NCI-H1048 (cell line): ENCODE measurements around the gene PDS5B.

Experiments used
- DNase-seq: peaks from one replicate; lab custom pipeline; 2025; lab: John Stamatoyannopoulos, UW

The PDS5B gene

DNA sequence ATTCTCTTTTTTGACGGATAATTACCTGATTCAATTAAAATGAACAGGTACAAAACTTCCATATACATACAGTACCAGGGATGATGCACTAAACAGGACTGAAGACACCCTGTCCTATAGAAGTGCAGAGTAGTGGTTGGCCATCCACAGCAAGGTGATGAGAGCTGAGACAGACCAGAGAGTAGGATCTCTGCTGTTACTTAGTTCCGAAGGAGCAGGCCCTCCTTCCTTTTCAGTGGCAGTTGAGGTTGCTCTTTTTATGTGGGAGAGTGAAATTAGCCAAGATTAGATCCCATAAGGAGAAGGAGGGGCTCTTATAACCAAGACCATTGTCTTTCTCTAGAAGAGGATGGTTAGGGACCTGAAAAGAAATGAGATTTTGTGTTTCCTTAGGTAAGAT, 4.0 kb downstream of the PDS5B start:
- DNase-seq = no peak

- no peak for DNase-seq
Observed at GRCh38 chr13:32592082-32592481, 5.8 kb downstream of the PDS5B start.

DNA sequence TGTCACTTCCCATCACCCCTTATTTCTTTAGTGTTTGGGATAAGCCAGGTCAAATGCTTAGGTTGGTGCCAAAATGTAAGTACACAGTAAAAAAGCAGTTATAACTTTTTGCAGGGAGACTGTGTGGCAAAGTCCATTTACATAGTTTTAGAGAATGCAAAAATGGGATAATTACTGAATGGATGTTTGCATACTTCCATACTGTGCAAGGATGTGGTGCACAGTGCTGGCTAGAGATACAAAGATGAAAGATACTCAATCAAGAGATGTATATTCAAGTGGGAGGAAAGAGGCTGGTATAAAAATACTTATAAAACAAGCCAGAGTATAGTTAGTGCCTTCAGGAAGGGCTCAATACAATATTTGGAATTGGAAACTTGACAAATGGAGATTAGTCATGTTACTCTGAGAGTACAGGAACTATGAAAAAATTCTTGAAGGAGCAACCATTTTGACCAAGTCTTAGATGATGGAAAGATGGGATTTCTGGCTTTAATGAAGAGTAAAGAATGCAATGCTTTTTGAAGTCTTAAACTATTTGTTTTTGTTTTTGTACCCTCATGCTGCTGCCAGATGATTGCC, 8.0 kb downstream of the PDS5B start:
- no peak for DNase-seq

- DNase-seq = no peak
Observed at GRCh38 chr13:32595306-32595705, 9.1 kb downstream of the PDS5B start.

DNA sequence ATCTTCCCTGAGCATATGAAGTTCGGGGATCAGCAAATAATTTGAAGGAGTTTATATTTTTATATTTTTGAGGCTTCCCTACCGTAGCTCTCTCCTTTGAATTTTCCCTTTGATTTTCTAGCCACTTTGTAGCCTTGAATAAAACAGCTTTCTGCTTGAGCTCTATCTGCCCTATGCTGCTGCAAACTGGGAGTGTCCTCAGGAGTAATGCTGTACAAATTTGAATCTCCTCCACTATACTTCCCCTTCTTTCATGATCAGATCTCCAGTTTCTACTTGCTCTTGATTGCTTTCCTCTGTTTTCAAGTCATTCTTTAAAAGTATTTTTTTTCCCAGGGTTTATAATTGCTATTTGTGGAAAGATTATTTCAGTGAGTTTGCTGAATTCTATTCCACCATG, 14.6 kb downstream of the PDS5B start:
- DNase-seq = no peak

- DNase-seq = no peak
Observed at GRCh38 chr13:32609428-32609827, 23.2 kb downstream of the PDS5B start.

DNA sequence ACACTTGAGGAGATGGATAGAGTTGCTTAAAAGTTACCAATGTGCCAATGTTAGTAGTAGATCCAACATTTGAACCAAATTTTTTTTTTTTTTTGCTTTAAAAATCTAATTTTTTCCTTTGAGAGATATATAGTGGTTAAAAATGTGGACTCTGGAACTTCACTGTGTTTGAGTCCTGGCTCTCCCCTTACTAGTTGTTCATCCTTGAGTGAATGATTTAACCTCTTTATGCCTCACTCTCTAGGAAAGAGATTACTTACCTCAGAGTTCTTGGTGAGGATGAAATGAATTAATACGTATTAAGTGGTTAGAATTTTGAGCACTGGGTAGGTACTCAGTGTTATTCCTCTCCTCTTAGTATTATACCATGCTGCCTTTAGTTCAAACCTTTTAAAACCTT, 24.3 kb downstream of the PDS5B start:
- no peak for DNase-seq

- no peak for DNase-seq
Observed at GRCh38 chr13:32610977-32611376, 24.7 kb downstream of the PDS5B start.

DNA sequence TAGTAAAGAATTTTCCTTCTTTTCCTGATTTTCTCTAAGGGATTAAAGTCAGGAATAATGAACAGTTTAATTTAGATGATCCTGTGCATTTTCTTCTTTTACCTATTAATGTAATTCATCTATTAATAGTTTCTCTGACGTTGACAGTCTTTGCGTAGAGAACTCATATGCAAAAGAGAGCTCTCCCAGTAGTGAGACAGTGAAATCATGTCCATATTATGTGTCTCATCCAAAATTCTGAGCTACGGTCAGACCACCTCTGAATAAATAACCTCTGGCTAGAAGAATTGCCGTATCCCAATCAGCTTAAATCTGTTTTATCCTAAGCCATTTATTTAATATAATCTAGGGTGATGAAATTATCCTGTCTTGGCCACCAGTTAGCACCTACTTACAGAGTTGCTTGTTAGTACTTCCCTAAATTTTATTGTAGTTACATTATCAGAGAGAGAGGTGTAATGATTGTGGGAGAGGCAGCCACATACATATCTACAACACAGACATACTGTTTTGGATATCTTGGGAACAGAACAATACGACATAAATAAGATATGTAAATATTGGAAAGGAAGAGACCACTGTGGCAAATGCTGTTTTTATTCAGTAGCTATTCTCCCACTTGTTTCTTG, 30.7 kb downstream of the PDS5B start:
- no peak for DNase-seq

DNA sequence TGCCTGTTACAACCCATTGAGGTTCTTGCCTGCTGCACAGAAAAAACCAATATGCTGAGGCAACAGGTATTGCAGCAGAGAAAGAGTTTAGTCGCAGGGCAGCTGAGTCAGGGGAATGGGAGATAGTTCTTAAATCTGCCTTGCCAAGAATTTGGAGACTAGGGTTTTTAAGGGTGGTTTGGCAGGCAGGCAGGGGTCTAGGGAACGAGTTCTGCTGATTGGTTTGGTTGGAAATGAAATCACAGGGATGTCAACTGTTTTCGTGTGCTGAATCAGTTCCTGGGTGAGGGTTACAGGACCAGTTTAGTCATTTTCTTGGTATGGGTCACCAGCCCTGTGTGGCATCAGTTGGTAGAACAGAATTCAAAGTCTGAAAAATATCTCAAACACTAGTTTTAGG, 36.6 kb downstream of the PDS5B start:
- no peak for DNase-seq

DNA sequence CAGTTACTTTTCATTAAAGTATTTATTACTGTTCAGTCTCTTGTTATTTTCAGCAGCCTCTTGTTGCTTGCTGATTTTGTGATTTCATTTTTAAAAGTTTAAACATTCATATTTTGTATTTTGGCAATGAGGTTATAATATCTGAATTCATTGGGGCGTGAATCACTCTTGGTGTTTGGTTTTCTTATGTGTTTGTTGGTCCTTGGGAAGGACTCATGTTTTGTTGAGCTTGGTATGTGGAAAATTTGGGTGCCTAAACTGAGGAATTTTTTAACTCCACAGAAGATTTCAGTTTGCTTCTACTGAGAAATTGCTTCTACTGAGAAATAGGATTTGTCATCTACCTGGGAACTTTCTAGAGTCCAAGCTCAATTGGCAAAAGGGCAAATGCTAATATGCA, 38.2 kb downstream of the PDS5B start:
- DNase-seq = no peak

DNA sequence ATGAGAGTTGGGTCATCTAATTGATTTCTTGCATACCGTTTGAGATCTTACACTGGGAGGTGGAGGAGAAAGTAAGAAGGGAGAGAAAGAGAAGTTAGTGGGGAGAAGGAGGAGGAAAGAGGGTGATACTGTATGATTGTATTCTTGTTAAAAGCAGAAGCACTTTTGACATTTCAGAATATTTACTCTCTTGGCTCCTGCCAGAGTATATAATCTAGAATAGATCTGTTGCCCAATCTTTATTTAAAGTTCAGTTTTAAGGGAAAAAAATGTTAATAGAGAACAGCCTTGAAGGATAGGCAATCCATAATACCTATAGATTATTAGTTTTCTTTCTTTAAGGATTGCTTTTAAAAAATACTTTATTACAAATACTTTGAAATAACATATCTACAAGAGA, 41.5 kb downstream of the PDS5B start:
- DNase-seq = no peak

DNA sequence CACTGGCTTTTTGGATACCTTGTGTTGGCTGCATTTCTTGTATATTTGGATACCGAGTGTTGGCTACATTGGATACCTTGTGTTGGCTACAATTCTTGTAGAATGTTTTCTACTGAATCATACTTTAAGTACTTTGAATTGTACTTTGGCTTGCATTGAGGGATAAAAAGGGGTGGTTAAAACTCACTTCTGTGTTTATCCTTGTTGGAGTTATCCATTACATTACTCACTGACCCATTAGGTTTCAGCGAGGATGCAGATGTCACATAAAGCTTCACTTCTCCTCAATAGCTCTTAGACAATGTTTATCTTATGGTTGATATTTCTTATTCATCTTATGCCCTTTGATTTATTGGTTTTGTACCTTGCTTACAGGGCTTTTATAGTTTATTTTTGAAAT, 43.1 kb downstream of the PDS5B start:
- no peak for DNase-seq

- DNase-seq = no peak
Observed at GRCh38 chr13:32629866-32630265, 43.6 kb downstream of the PDS5B start.

DNA sequence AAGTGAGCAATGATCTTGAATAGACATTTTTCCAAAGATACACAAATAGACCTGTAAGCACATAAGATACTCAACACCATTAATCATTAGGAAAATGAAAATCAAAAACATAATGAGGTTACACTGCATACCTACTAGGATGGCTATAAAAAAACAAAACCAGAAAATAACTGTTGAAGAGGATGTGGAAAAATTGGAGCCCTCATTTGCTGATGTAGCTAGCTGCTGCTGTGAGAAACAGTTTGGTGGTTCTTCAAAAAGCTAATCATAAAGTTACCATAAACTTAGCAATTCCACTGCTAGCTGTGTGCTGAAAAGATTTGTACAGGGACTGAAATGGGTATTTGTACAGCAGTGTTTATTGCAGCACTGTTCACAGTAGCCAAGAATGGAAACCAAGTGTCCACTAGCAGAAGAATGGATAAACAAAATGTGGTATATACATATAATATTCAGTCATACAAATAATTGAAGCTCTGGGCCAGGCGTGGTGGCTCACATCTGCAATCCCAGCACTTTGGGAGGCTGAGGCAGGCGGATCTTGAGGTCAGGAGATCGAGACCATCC, 46.2 kb downstream of the PDS5B start:
- no peak for DNase-seq

- DNase-seq = no peak
Observed at GRCh38 chr13:32636711-32637110, 50.5 kb downstream of the PDS5B start.

DNA sequence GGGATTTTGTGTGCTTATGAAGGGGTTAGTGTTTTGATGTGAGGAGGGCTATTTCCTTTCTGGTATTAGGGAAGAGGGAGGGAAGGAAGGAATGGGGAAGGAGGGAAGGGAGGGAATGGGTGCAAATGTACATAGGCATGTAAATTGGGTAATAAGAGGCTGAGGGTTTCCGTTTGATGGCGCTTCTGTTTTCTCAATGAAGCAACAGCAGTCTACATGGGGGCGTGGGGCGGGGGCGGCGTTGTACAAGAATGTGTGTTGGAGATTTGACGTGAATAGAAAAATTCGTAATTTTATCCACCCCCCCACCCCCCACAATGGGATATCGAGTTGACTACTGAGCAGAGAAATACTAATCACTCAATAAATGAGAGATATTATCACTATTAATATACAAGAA, 52.5 kb downstream of the PDS5B start:
- no peak for DNase-seq

DNA sequence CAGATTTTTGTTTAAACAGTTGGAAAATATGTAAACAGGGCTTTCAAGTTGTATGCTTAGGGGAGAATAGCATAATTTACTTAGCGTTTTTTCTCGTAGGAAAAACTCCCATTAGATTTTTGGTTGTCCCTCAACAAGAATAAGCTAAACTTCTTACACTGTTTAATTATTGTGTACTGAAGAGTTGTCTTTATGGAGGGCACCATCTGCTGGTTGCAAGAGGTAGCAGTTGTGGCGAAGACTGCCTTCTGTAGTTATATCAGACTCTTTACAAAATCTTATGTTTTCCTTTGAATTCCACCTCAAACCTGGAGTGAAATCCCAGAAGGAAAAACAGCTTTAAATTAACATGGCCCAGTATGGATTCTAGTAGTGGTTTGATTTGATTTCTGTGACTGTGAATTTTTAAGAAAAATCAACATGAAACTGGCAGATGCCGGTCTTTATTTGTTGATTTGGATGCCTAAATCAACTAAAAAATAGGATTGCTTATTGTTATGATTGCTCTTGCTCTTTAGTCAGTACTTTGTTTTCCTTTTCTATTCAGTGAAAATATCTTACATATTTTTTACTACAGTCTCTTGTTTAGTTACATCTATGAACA, 53.4 kb downstream of the PDS5B start:
- peak; percentile 0 for DNase-seq

- no peak for DNase-seq
Observed at GRCh38 chr13:32642316-32642715, 56.1 kb downstream of the PDS5B start.

DNA sequence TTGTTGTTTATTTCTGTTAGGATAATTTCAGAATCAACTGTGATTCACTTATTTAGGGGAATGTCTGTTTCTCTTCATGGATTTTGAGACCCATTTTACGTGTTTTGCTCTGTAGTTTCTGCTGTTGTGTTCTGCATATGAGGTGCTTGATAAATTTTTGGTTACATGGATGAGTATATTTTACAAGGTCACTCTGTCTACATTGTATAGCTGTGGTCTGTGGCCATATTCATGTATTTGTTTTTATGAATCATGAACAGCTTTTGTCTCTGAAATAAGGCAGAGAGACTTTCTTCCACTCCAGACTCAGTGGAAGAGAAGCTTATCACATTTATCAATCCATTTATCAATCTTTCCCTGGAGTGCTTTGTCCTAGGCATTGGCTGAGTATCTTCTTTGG, 56.6 kb downstream of the PDS5B start:
- no peak for DNase-seq

DNA sequence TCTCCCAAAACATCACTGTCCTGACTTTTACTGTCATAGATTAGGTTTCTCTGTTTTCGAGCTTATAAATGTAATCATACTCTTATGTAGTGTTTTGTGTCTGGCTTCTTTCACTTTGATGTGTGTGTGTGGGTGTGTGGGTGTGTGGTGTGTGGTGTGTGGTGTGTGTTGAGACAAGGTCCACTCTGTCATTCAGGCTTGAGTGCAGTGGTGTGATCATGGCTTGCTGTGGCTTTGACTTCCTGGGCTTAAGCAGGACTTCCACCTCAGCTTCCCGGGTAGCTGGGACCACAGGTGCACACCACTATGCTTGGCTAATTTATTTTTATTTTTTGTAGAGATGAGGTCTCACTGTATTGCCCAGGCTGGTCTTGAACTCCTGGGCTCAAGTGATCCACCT, 59.6 kb downstream of the PDS5B start:
- DNase-seq = no peak

GRCh38 chr13:32647926-32648325, 61.7 kb downstream of the PDS5B start:
- DNase-seq = no peak

DNA sequence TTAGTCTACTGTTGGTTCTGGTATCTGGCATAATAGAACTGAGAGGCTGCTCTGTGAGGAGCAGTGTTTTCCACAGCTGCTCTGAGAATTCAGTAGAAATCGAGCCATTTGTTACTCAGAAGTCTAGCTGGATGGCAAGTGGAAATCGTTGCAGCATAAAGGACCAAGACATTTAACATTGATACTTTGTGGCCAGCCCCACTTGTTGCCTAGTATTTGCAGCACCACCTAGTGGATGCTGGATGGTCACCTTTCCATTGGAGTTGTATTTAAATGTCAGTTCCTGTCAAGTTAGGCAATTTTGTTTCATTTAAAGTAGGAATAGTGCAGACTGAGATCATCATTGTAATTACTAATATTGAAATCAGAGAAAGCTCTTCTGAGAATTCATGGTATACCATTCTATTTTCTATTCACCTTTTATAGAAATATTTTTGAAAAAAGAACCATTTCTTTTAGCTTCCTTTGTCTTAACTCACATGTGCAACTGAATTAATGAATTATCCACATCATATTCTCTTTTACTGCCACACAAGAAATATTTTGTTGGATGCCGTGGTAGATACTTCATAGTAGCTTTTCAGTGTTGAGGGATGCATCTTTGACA, 64.6 kb downstream of the PDS5B start:
- DNase-seq = no peak
